CD4-positive, CD25-positive, alpha-beta regulatory T cell (primary cell): ENCODE results near the gene ZNF148. TPM values are rescaled to one million over a fixed set of nuclear protein-coding genes. Genes with fewer than 3 reads are reported as not detected.
A peak's percentile ranks its signal among the peaks of the same experiment; 100 is the strongest.

Experiments used
- ATAC-seq, 2 donors: fragments of 150-1000 bp; cut with Tn5 transposase; one replicate each; pipeline ENCODE4 v1.10.0; 2021; ENCODE audit warnings: low read depth in 2 of 2, moderate number of reproducible peaks in 2 of 2, moderate library complexity in 1 of 2
- DNase-seq, 3 donors: peaks; one replicate each; pipeline versions ENCODE4 v3.0.0 to v3.0.0-alpha.2; 2012 to 2022; ENCODE audit warnings: mixed read lengths in 1 of 3
- H3K27ac ChIP-seq: one replicate; pipeline ENCODE4 v1.7.0; 2013; ENCODE audit warnings: mild to moderate bottlenecking, low read length; ENCODE audit not compliant: insufficient read depth, poor library complexity, severe bottlenecking
- H3K27me3 ChIP-seq: one replicate; pipeline ENCODE4 v1.7.0; 2013; ENCODE audit warnings: low read length; ENCODE audit not compliant: control insufficient read depth, insufficient read depth
- H3K36me3 ChIP-seq: one replicate; pipeline ENCODE4 v1.7.0; 2013; ENCODE audit warnings: mild to moderate bottlenecking, low read length, moderate library complexity; ENCODE audit not compliant: control insufficient read depth, insufficient read depth
- H3K4me1 ChIP-seq: 2 replicates; pipeline ENCODE4 v1.7.0; 2013; ENCODE audit warnings: mild to moderate bottlenecking, low read length; ENCODE audit not compliant: insufficient read depth, control insufficient read depth, poor library complexity, severe bottlenecking
- H3K4me3 ChIP-seq: one replicate; pipeline ENCODE4 v1.7.0; 2013; ENCODE audit warnings: low read depth, mild to moderate bottlenecking, low read length, moderate library complexity
- H3K9me3 ChIP-seq, 2 experiments: 1 replicate in 1 of 2; 2 replicates in 1 of 2; pipeline ENCODE4 v1.7.0; 2013; ENCODE audit warnings: low read length in 2 of 2, mild to moderate bottlenecking in 1 of 2, moderate library complexity in 1 of 2; ENCODE audit not compliant: control insufficient read depth in 2 of 2
- H3K27ac Mint-ChIP-seq, 3 donors: one replicate each; pipeline ENCODE4 v1.8.0; 2020 to 2022; ENCODE audit warnings: mild to moderate bottlenecking in 3 of 3, mixed read lengths in 3 of 3, moderate library complexity in 2 of 3
- H3K27me3 Mint-ChIP-seq: one replicate; pipeline ENCODE4 v1.8.0; 2022; ENCODE audit warnings: mild to moderate bottlenecking, mixed read lengths
- H3K36me3 Mint-ChIP-seq: one replicate; pipeline ENCODE4 v1.8.0; 2020; ENCODE audit warnings: mixed read lengths
- H3K4me1 Mint-ChIP-seq, 4 donors: one replicate each; pipeline ENCODE4 v1.8.0; 2020 to 2022; ENCODE audit warnings: mixed read lengths in 4 of 4, mild to moderate bottlenecking in 1 of 4
- H3K4me3 Mint-ChIP-seq, 4 donors: one replicate each; pipeline ENCODE4 v1.8.0; 2020 to 2022; ENCODE audit warnings: mild to moderate bottlenecking in 4 of 4, mixed read lengths in 4 of 4, moderate library complexity in 3 of 4
- H3K9me3 Mint-ChIP-seq, 7 donors: one replicate each; pipeline ENCODE4 v1.8.0; 2020 to 2022; ENCODE audit warnings: mixed read lengths in 7 of 7, mild to moderate bottlenecking in 3 of 7, moderate library complexity in 2 of 7
- polyA plus RNA-seq, 4 donors: library from polyadenylated mRNA; unstranded; fragments of 300-500 nt; fragmentation: Illumina TruSeq; gene quantifications; one replicate each; pipeline ENCODE4 v1.2.3, GENCODE V29; 2021
- total RNA-seq: library from RNA; stranded (reverse); gene quantifications from one replicate; pipeline ENCODE4 v1.2.3, GENCODE V29; 2022

ZNF148 gene
- total and polyA plus RNA-seq, 5 donors from 2014 or later: 50.6 to 75.0 (median 63.8) TPM

DNA sequence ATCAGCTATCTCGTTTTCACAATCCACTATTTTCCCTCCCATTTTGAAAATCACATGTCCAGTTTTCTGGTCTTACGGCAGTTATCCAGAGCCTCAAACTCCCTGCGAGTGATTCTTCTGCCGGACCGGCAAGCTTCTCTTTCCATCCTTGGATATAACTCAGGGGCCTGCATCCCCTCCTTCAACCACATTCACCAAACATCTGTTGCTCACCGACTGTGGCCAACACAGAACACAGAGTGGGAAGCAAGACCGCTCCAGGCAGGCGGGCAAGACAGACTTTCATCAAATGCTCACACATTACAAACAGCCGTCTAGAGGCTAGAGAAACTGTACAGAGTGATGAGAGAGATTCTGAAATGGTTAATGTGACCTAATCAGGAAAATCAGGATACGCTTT lies 154.9 kb downstream of the ZNF148 start:
- ATAC-seq (no peak), DNase-seq (no peak)
- H3K27me3 Mint-ChIP-seq: peaks cover 3% of the 10 kb centered on the region
- no peaks in the 10 kb centered on the region for H3K36me3 Mint-ChIP-seq
- Histone ChIP-seq H3K4me3 (no peak overlapping the region), H3K27me3 (no peaks in the 10 kb centered on the region), H3K4me1 (no peaks in the 10 kb centered on the region), H3K27ac (no peak overlapping the region), H3K36me3 (no peaks in the 10 kb centered on the region), H3K9me3 (no peaks in the 10 kb centered on the region)
- H3K27ac Mint-ChIP-seq: peak overlapping the region in 2 of 3 donors; percentile 15 to 34
- H3K4me3 Mint-ChIP-seq: peak overlapping the region in 1 of 4 donors; percentile 35
- H3K9me3 Mint-ChIP-seq: no peaks in the 10 kb centered on the region
- H3K4me1 Mint-ChIP-seq: peaks cover 0 to 6% (median 4%) of the 10 kb centered on the region in 4 donors

DNA sequence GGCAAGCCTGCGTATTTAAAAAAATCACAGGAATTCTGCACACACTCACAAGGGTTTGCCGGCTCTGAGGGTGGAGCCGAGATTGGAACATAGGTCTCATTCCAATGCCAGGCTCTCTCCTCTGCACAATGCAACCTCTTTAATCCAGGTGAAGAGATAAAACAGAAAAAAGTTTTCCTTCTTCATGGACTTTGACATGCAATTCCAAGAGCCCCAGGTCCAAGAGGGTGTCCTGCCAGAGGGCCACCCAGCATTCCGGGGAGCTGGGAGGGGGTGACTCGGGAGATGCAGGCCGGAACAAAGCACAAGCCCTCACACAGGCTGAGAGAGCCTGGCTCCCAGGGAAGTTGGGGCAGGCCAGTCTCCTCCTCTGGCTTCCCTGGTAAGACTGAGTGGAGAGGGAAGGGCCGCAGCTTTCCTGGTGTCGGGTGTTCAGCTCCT lies 155.8 kb downstream of the ZNF148 start:
- H3K4me3 ChIP-seq: no peak overlapping the region
- H3K4me3 Mint-ChIP-seq: no peak overlapping the region
- H3K4me1 Mint-ChIP-seq: peaks cover 5 to 14% (median 9%) of the 10 kb centered on the region in 4 donors
- H3K36me3 ChIP-seq: no peaks in the 10 kb centered on the region
- H3K9me3 ChIP-seq: no peaks in the 10 kb centered on the region
- H3K27me3 Mint-ChIP-seq: peaks cover 12% of the 10 kb centered on the region
- DNase-seq (no peak), ATAC-seq (no peak)
- peaks cover 3% of the 10 kb centered on the region for H3K27me3 ChIP-seq
- no peaks in the 10 kb centered on the region for H3K4me1 ChIP-seq
- no peak overlapping the region for H3K27ac ChIP-seq
- no peaks in the 10 kb centered on the region for H3K36me3 Mint-ChIP-seq
- peaks cover 0 to 3% (median 0%) of the 10 kb centered on the region in 7 donors for H3K9me3 Mint-ChIP-seq
- H3K27ac Mint-ChIP-seq: no peak overlapping the region

DNA sequence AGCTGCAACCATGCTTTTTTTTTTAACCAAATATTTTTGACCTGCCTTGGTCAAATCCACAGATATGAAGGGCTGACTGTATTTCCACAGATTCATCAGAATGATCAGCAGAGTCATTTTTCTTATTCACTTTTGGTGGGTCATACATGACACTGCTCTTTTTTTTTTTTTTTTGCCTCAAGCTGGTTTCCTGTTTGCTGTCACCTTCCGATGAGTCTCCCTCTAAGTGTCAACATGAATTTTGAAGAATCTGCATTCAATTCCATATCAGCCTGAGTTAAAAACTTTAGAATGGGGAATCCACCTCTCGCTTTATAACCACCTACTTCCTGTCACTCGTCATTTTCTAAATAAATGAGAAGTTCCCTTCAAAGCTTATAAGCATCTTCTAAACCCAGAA lies 160.4 kb downstream of the ZNF148 start:
- H3K4me3 ChIP-seq: no peak overlapping the region
- DNase-seq: peak in 1 of 3 donors; percentile 23
- peaks cover 9% of the 10 kb centered on the region for H3K4me1 ChIP-seq
- Mint-ChIP-seq H3K9me3 (peaks cover 0 to 5% (median 0%) of the 10 kb centered on the region in 7 donors), H3K27ac (no peak overlapping the region), H3K36me3 (no peaks in the 10 kb centered on the region), H3K4me3 (peak overlapping the region in 1 of 4 donors; percentile 82), H3K27me3 (peaks cover 50% of the 10 kb centered on the region), H3K4me1 (peaks cover 3 to 18% (median 8%) of the 10 kb centered on the region in 4 donors)
- H3K27ac ChIP-seq: no peak overlapping the region
- peak in 1 of 2 donors; percentile 40 for ATAC-seq
- H3K27me3 ChIP-seq: peaks cover 30% of the 10 kb centered on the region
- H3K9me3 ChIP-seq: no peaks in the 10 kb centered on the region
- H3K36me3 ChIP-seq: no peaks in the 10 kb centered on the region

DNA sequence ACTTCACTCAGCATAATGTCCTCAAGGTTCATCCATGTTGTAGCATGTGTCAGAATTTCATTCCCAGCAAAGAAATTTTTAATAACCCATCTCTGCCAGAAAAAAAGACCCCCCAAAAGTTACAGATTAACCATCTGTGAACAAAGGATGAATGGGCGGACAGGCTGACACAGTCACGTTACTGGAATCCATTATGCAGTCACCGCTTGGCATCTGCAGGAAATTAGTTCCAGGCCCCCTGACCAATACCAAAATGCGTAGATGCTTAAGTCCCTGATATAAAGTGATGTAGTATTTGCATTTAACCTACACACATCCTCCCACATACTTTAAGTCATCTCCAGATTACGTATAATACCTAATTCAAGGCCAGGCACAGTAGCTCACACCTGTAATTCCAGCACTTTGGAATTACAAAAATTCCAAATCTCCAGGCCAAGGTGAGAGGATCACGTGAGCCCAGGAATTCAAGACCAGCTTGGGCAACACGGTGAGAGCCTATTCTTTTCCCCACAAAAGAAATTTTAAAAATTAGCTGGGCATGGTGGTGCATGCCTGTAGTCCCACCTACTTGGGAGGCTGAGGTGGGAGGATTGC lies 161.1 kb downstream of the ZNF148 start:
- Mint-ChIP-seq H3K36me3 (no peaks in the 10 kb centered on the region), H3K27ac (no peak overlapping the region), H3K4me1 (peaks cover 3 to 18% (median 8%) of the 10 kb centered on the region in 4 donors), H3K27me3 (peaks cover 53% of the 10 kb centered on the region), H3K9me3 (peaks cover 0 to 5% (median 0%) of the 10 kb centered on the region in 7 donors), H3K4me3 (no peak overlapping the region)
- Histone ChIP-seq H3K4me3 (no peak overlapping the region), H3K36me3 (no peaks in the 10 kb centered on the region), H3K4me1 (peaks cover 9% of the 10 kb centered on the region), H3K27me3 (peaks cover 33% of the 10 kb centered on the region), H3K9me3 (no peaks in the 10 kb centered on the region), H3K27ac (no peak overlapping the region)
- ATAC-seq (no peak), DNase-seq (no peak)

DNA sequence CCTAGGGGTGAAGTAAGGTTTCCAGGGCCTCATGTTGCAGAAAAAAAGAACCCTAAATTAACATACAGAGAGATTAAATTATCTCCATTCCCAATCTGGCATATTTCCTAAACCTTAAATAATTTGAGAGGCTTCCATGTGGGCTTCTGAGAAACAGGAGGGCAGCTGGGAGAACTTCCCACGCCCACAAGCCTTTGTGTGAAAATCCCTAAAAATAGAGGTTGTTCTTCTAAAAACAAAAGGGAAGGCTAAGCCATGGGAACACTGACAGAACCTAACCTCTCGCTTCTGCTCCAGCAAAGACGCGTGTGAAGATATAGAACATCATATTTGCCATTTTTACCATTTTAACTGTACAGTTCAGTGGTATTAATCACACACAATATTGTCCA lies 161.8 kb downstream of the ZNF148 start:
- Mint-ChIP-seq H3K36me3 (no peaks in the 10 kb centered on the region), H3K9me3 (peaks cover 0 to 5% (median 0%) of the 10 kb centered on the region in 7 donors), H3K4me1 (peaks cover 3 to 18% (median 8%) of the 10 kb centered on the region in 4 donors), H3K27ac (no peak overlapping the region), H3K4me3 (no peak overlapping the region), H3K27me3 (peaks cover 53% of the 10 kb centered on the region)
- ATAC-seq (no peak), DNase-seq (no peak)
- H3K27ac ChIP-seq: no peak overlapping the region
- H3K4me3 ChIP-seq: no peak overlapping the region
- peaks cover 9% of the 10 kb centered on the region for H3K4me1 ChIP-seq
- no peaks in the 10 kb centered on the region for H3K36me3 ChIP-seq
- peaks cover 37% of the 10 kb centered on the region for H3K27me3 ChIP-seq
- no peaks in the 10 kb centered on the region for H3K9me3 ChIP-seq

DNA sequence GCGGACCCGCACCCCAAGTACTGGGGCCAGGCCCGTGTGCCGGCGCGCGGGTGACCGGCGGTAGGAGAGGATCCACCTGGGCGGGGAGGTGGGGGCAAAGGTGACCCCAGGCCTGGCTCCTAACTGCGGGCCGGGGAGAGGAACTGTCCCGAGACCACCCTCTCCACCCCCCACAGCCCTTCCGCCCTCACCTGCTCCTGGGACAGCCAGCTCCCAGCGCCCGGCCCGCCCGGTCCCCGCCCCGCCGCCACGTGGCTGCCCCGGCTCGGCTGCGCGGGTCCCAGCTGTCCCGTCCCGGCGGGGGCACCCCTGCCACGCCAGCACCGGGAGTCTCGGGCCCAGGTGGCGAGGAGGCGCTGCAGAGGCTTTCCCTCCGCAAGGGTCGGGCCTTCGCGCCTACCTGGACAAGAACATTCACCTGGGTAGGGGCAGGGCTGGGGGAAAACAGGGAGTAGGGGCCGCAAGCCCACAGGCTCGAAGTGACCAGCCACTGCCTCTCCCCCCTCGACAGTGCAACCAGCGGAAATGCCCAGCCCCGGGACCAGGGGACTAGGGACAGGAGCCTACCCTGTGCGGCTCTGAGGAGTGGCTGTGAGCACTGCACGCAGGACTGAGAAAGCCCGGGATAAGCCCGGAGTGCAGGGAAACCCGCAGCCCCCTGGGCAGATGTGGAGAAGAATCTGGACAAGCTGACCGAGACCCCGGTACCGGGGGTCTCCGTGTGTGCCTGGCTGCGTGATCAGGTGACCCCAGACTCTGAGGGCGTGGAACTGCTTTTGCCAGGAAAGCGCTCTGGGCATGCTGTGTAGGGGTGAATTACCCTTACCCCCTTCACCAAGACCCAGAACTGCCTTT lies 162.4 kb downstream of the ZNF148 start, which contains the start of gene SLC12A8:
TSS of gene SLC12A8 (minus strand) at position 240 of the 855 bp plus-strand sequence. CDS start 1,399 bp downstream, outside the sequence.
- H3K9me3 Mint-ChIP-seq: peaks cover 0 to 5% (median 0%) of the 10 kb centered on the region in 7 donors
- ATAC-seq (no peak), DNase-seq (no peak)
- peaks cover 54% of the 10 kb centered on the region for H3K27me3 Mint-ChIP-seq
- Histone ChIP-seq H3K27me3 (peaks cover 37% of the 10 kb centered on the region), H3K4me3 (no peak within 1 kb of the TSS), H3K27ac (no peak within 1 kb of the TSS), H3K9me3 (no peaks in the 10 kb centered on the region), H3K36me3 (no peaks in the 10 kb centered on the region), H3K4me1 (peaks cover 9% of the 10 kb centered on the region)
- peaks cover 3 to 18% (median 8%) of the 10 kb centered on the region in 4 donors for H3K4me1 Mint-ChIP-seq
- no peak within 1 kb of the TSS for H3K27ac Mint-ChIP-seq
- no peaks in the 10 kb centered on the region for H3K36me3 Mint-ChIP-seq
- H3K4me3 Mint-ChIP-seq: peak within 1 kb of the TSS in 1 of 4 donors; percentile 81

DNA sequence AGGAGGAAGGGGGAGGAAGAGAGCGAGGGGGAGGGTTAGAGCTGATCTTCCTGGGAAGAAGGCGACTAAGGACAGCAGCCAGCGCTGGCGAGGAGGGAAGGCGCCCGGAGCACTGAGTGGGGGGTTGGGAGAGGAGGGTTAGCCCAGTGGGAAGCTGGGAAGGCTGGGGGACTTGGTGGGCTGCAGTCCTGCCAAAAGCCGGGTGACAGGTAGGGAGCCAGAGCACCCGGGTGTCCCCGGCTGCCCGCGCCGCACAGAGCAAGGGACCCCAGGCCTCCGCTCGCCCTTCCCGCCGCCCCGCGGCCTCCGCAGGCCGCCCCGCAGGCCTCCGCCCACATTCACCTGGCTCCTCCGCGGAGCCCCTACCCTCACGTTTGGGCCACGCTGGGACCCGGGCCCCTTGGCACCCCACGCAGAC lies 163.0 kb downstream of the ZNF148 start:
- H3K9me3 Mint-ChIP-seq: peaks cover 0 to 5% (median 0%) of the 10 kb centered on the region in 7 donors
- peaks cover 3 to 18% (median 8%) of the 10 kb centered on the region in 4 donors for H3K4me1 Mint-ChIP-seq
- H3K27ac Mint-ChIP-seq: no peak overlapping the region
- Histone ChIP-seq H3K9me3 (no peaks in the 10 kb centered on the region), H3K27ac (no peak overlapping the region), H3K27me3 (peaks cover 37% of the 10 kb centered on the region), H3K36me3 (no peaks in the 10 kb centered on the region), H3K4me3 (no peak overlapping the region), H3K4me1 (peaks cover 9% of the 10 kb centered on the region)
- H3K27me3 Mint-ChIP-seq: peaks cover 59% of the 10 kb centered on the region
- DNase-seq: no peak
- no peak for ATAC-seq
- H3K36me3 Mint-ChIP-seq: no peaks in the 10 kb centered on the region
- peak overlapping the region in 1 of 4 donors; percentile 81 for H3K4me3 Mint-ChIP-seq
